ENCODE results near the gene SNCB.

SNCB gene

DNA sequence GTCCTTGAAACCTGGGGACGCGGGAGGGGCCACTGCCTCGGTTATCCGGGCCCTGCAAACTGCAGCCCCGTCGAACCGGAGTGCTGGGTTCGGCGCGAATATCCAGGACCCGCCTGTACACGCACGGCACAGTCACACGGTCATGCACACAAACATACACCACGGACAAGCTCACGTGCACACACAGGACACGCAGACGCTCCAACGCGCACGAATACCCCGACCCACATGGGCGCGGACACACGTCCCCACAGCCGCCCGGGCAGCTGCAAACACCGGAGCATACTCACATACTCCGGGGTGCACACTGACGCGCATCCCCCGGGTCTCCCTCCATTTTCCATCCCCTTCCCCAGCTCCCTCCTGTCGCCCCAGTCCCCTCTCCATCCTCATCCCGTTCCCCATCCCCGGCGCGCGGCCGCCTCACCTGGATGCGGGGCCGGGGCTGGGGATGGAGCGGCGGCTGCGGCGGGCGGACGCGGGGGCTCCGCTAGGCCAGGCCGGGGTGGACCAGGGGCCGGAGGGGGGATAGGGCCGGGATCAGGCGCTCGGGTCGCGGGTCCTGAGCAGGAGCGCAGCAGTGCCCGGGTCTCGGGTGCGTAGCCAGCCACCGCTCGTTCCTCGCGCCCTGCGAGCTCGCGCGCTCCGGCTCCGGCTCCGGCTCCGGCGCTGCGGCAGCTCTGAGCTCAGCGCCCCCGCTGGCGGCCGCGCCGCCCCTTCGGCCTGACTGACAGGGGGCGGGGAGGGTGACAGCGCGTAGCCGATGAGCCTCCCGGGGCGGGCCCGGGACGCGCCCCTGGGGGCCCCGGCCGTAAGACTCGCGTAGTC, at the start of gene SNCB, which contains the start of gene EIF4E1B:
Gene SNCB (minus strand): TSS at position 682 of the 828 bp plus-strand sequence. CDS start 880 bp downstream, outside the sequence.
Gene EIF4E1B (plus strand): TSS at position 823 of the 828 bp plus-strand sequence. CDS start 12,113 bp downstream, outside the sequence.
- Histone ChIP-seq H3K27ac (ENCODE audit: poor library complexity, severe bottlenecking) (no peak within 1 kb of the TSS), H3K9me3 (ENCODE audit: severe bottlenecking) (no peaks in the 10 kb centered on the region), H3K4me3 (ENCODE audit: severe bottlenecking) (peak within 1 kb of the TSS; percentile 19), H3K4me1 (ENCODE audit: insufficient read depth, poor library complexity, severe bottlenecking) (peaks cover 14% of the 10 kb centered on the region), H3K27me3 (ENCODE audit: insufficient read depth, poor library complexity, severe bottlenecking) (peaks cover 43% of the 10 kb centered on the region), H3K36me3 (ENCODE audit: low read depth) (no peaks in the 10 kb centered on the region)
- TF ChIP-seq, protein P1, sequence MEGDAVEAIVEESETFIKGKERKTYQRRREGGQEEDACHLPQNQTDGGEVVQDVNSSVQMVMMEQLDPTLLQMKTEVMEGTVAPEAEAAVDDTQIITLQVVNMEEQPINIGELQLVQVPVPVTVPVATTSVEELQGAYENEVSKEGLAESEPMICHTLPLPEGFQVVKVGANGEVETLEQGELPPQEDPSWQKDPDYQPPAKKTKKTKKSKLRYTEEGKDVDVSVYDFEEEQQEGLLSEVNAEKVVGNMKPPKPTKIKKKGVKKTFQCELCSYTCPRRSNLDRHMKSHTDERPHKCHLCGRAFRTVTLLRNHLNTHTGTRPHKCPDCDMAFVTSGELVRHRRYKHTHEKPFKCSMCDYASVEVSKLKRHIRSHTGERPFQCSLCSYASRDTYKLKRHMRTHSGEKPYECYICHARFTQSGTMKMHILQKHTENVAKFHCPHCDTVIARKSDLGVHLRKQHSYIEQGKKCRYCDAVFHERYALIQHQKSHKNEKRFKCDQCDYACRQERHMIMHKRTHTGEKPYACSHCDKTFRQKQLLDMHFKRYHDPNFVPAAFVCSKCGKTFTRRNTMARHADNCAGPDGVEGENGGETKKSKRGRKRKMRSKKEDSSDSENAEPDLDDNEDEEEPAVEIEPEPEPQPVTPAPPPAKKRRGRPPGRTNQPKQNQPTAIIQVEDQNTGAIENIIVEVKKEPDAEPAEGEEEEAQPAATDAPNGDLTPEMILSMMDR (IDR thresholded peaks at IDR 0.05; ENCODE audit: poor library complexity, severe bottlenecking): no peak
- peak; percentile 71 for DNase-seq (ENCODE audit: low spot score)
- ATAC-seq (ENCODE audit: low read depth): peak; percentile 68

DNA sequence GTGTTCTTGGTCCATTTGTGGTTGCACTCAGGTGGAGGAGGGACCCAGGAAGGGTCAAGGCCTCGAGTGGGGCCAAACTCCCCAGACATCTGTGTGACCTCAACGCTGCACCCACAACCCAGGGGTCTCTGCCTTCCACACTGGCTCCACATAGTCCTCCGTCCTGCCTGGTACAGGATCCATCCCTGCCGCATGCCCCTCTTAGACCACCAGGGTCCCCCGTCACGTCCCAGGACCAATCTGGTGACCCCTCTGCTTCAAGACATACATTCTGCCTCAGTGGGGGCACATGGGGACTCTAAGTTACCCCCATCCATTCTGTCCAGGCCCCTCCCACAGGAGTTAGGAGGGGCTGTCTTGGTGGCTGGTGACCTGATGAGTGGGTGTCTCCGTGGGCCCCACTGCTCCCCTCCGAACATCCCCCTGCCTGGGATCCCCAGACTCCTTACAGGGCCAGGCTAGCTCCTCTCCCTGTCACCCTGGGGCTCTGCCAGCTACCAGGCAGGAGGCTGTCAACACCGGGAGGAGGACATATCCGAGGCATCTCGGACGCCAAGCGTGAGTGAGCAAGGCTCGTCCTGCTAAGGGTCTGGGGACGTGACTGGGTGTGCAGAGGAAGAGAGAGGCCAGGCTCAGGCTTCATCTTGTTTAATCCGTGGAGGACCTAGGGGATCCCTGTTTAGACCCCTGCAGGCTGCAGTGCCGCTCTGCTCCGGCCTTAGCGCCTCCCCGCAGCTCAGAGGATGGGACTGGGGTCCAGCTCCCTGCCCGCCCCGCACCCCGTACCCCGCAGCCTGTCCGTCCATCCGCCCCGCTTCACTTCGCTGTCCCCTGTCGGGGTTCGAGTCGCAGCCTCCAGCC, 49.3 kb upstream of the SNCB start:
- ATAC-seq (ENCODE audit: low read depth) (no peak), DNase-seq (ENCODE audit: low spot score) (no peak)
- H3K4me3 ChIP-seq (ENCODE audit: severe bottlenecking): no peak overlapping the region
- H3K4me1 ChIP-seq (ENCODE audit: insufficient read depth, poor library complexity, severe bottlenecking): no peaks in the 10 kb centered on the region
- no peaks in the 10 kb centered on the region for H3K36me3 ChIP-seq (ENCODE audit: low read depth)
- H3K9me3 ChIP-seq (ENCODE audit: severe bottlenecking): no peaks in the 10 kb centered on the region
- TF ChIP-seq, protein P1 (IDR thresholded peaks at IDR 0.05; ENCODE audit: poor library complexity, severe bottlenecking): no peak
- H3K27ac ChIP-seq (ENCODE audit: poor library complexity, severe bottlenecking): no peak overlapping the region
- H3K27me3 ChIP-seq (ENCODE audit: insufficient read depth, poor library complexity, severe bottlenecking): peaks cover 61% of the 10 kb centered on the region

DNA sequence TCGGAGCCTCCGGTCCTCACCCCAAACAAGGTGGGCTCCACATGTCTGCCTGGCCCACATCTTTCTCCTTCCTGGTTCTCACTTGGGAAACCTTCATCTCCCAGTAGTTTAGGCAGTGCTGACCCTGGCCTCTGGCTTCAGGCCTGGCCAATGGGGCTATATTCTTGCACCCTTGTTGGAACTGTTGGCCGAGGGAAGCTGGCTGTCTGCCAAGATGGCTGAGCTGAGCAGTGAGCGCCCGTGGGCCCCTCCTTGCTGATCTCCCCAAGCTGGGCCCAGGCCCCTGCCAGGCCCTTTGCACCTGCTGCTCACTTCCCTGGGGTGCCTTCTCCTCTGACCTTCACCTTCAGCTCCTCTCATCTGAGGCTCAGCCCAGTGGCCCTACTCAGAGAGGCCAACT, 48.2 kb upstream of the SNCB start:
- H3K9me3 ChIP-seq (ENCODE audit: severe bottlenecking): no peaks in the 10 kb centered on the region
- no peak overlapping the region for H3K27ac ChIP-seq (ENCODE audit: poor library complexity, severe bottlenecking)
- no peak overlapping the region for H3K4me3 ChIP-seq (ENCODE audit: severe bottlenecking)
- DNase-seq (ENCODE audit: low spot score): no peak
- H3K27me3 ChIP-seq (ENCODE audit: insufficient read depth, poor library complexity, severe bottlenecking): peaks cover 50% of the 10 kb centered on the region
- no peaks in the 10 kb centered on the region for H3K36me3 ChIP-seq (ENCODE audit: low read depth)
- TF ChIP-seq, protein P1 (IDR thresholded peaks at IDR 0.05; ENCODE audit: poor library complexity, severe bottlenecking): no peak
- no peak for ATAC-seq (ENCODE audit: low read depth)
- H3K4me1 ChIP-seq (ENCODE audit: insufficient read depth, poor library complexity, severe bottlenecking): no peaks in the 10 kb centered on the region

DNA sequence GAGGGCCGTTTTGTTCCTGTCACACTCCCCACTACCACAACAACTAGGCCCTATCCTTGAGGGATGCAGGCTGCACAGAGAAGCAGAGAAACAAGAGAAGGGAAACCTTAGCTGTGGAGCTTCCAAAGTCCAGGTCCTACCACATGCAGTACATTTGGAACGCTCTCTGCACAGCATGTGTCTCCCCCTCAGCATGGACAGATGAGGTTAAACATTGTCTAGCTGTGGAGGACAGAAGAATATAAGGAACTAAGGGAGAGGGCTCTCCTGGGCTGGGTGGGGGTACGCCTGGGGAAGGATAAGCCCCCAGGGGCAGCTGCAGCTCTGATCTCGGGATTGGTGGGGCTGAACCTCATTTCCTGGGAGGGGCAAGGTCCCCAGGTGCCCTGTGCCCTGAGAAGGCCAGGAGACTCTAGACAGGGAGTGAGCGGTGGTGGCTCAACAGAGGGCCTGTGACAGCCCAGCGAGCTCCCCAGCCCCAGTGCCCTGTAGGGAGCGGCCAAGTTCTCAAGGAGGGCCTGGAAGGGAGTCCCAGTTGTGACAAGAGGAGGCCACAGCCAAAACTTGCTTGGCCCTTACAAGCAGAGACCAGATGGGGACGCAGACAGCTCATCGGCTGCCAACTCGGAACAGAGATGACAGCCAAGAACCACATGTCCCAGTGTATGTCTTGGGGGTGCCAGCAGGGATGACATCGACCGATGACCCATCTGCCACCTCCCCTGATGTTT, 47.0 kb upstream of the SNCB start:
- Histone ChIP-seq H3K36me3 (ENCODE audit: low read depth) (no peaks in the 10 kb centered on the region), H3K27ac (ENCODE audit: poor library complexity, severe bottlenecking) (no peak overlapping the region), H3K4me1 (ENCODE audit: insufficient read depth, poor library complexity, severe bottlenecking) (no peaks in the 10 kb centered on the region), H3K9me3 (ENCODE audit: severe bottlenecking) (no peaks in the 10 kb centered on the region), H3K4me3 (ENCODE audit: severe bottlenecking) (no peak overlapping the region), H3K27me3 (ENCODE audit: insufficient read depth, poor library complexity, severe bottlenecking) (peaks cover 39% of the 10 kb centered on the region)
- ATAC-seq (ENCODE audit: low read depth) (no peak), DNase-seq (ENCODE audit: low spot score) (no peak)
- TF ChIP-seq, protein P1 (IDR thresholded peaks at IDR 0.05; ENCODE audit: poor library complexity, severe bottlenecking): no peak

All from RWPE2 (cell line).